Endothelial cell (in vitro differentiated cells): Measurements from ENCODE around the gene SIGLEC1. TPM values are rescaled to one million over a fixed set of nuclear protein-coding genes. Genes with fewer than 3 reads are reported as not detected.

ENCODE experiments used
- DNase-seq: peaks from one replicate; pipeline ENCODE4 v3.0.0; 2021; ENCODE audit warnings: low spot score
- H3K27ac Mint-ChIP-seq: one replicate; pipeline ENCODE4 v1.8.0; 2021; ENCODE audit warnings: mixed read lengths, inconsistent platforms; ENCODE audit not compliant: unreplicated experiment
- H3K27me3 Mint-ChIP-seq: one replicate; pipeline ENCODE4 v1.8.0; 2021; ENCODE audit warnings: mild to moderate bottlenecking, moderate library complexity, mixed read lengths, inconsistent platforms; ENCODE audit not compliant: unreplicated experiment
- H3K36me3 Mint-ChIP-seq: one replicate; pipeline ENCODE4 v1.8.0; 2021; ENCODE audit warnings: mild to moderate bottlenecking, low read depth, mixed read lengths, inconsistent platforms; ENCODE audit not compliant: unreplicated experiment
- H3K4me1 Mint-ChIP-seq: one replicate; pipeline ENCODE4 v1.8.0; 2021; ENCODE audit warnings: mild to moderate bottlenecking, mixed read lengths, inconsistent platforms; ENCODE audit not compliant: unreplicated experiment
- H3K4me3 Mint-ChIP-seq: one replicate; pipeline ENCODE4 v1.8.0; 2021; ENCODE audit warnings: mild to moderate bottlenecking, mixed read lengths, inconsistent platforms; ENCODE audit not compliant: unreplicated experiment
- H3K9me3 Mint-ChIP-seq: one replicate; pipeline ENCODE4 v1.8.0; 2021; ENCODE audit warnings: mixed read lengths, inconsistent platforms; ENCODE audit not compliant: unreplicated experiment
- CTCF ChIP-seq: fragments of 200-600 bp; sonication (generic); IDR thresholded peaks from one replicate; pipeline ENCODE4 v1.5.0; 2021; ENCODE audit warnings: antibody characterized with exemption; ENCODE audit not compliant: unreplicated experiment
- long read RNA-seq: library from polyadenylated mRNA; unstranded; transcript quantifications from one replicate; pipeline ENCODE4 v2.0.0, GENCODE V29; 2020; ENCODE audit not compliant: unreplicated experiment
- total RNA-seq: library from RNA; stranded (reverse); fragmentation: NEBNext Ultra II Directional; extraction: Animal tissue kit (Norgen Biotek cat#: 25700); gene quantifications from one replicate; pipeline ENCODE4 v1.2.1, GENCODE V29; 2021; ENCODE audit not compliant: unreplicated experiment

Gene SIGLEC1
- total RNA-seq = not detected
- long read RNA-seq = 0 reads

- no peak for TF ChIP-seq CTCF
- Mint-ChIP-seq H3K4me1 (peaks cover 5% of the 10 kb centered on the region), H3K36me3 (peaks cover 3% of the 10 kb centered on the region), H3K27ac (no peak within 1 kb of the TSS), H3K27me3 (peaks cover 7% of the 10 kb centered on the region), H3K9me3 (no peaks in the 10 kb centered on the region), H3K4me3 (no peak within 1 kb of the TSS)
- DNase-seq = no peak
Measured at GRCh38 chr20:3712279-3712873, at the start of gene SIGLEC1. TSS of gene SIGLEC1 (minus strand) at chr20:3712600. CDS start at chr20:3707128, 5,472 bp downstream.

GRCh38 chr20:3760655-3761348 lies 48.4 kb upstream of the SIGLEC1 start:
- no peak for TF ChIP-seq CTCF
- no peak for DNase-seq
- Mint-ChIP-seq H3K27me3 (peaks cover 18% of the 10 kb centered on the region), H3K27ac (no peak overlapping the region), H3K4me3 (no peak overlapping the region), H3K9me3 (no peaks in the 10 kb centered on the region), H3K4me1 (no peaks in the 10 kb centered on the region), H3K36me3 (no peaks in the 10 kb centered on the region)

GRCh38 chr20:3759884-3760283 lies 47.5 kb upstream of the SIGLEC1 start:
- H3K4me3 Mint-ChIP-seq = no peak overlapping the region
- H3K9me3 Mint-ChIP-seq = no peaks in the 10 kb centered on the region
- H3K27ac Mint-ChIP-seq = peak overlapping the region; percentile 64

GRCh38 chr20:3759316-3759823 lies 47.0 kb upstream of the SIGLEC1 start:
- DNase-seq = no peak
- Mint-ChIP-seq H3K4me1 (no peaks in the 10 kb centered on the region), H3K27me3 (peaks cover 19% of the 10 kb centered on the region), H3K9me3 (no peaks in the 10 kb centered on the region), H3K4me3 (no peak overlapping the region), H3K27ac (peak overlapping the region; percentile 64), H3K36me3 (no peaks in the 10 kb centered on the region)
- no peak for TF ChIP-seq CTCF

More at GRCh38 chr20:3759884-3760283, 47.5 kb upstream of the SIGLEC1 start:
- Mint-ChIP-seq H3K4me1 (no peaks in the 10 kb centered on the region), H3K36me3 (no peaks in the 10 kb centered on the region), H3K27me3 (peaks cover 21% of the 10 kb centered on the region)
- no peak for DNase-seq
- no peak for TF ChIP-seq CTCF

- H3K27ac Mint-ChIP-seq = no peak overlapping the region
- no peak overlapping the region for H3K4me3 Mint-ChIP-seq
- H3K27me3 Mint-ChIP-seq = peaks cover 19% of the 10 kb centered on the region
- no peak for DNase-seq
- H3K4me1 Mint-ChIP-seq = no peaks in the 10 kb centered on the region
- H3K36me3 Mint-ChIP-seq = no peaks in the 10 kb centered on the region
- no peaks in the 10 kb centered on the region for H3K9me3 Mint-ChIP-seq
- no peak for TF ChIP-seq CTCF
Measured at GRCh38 chr20:3758566-3758965, 46.2 kb upstream of the SIGLEC1 start.
